Activated T-cell treated with anti-CD3 and anti-CD28 coated beads for 24 hours (primary cell): Measurements from ENCODE around the gene SV2C.
"Not testable (repeated sequence)": the region's sequence is repeated elsewhere in the genome, so short reads cannot be mapped to it uniquely, and the experiment has no call there.

ENCODE experiments used
- DNase-seq: peaks from one replicate; pipeline ENCODE4 v3.0.0-alpha.2; 2020; ENCODE audit warnings: low read depth

Gene SV2C

DNA sequence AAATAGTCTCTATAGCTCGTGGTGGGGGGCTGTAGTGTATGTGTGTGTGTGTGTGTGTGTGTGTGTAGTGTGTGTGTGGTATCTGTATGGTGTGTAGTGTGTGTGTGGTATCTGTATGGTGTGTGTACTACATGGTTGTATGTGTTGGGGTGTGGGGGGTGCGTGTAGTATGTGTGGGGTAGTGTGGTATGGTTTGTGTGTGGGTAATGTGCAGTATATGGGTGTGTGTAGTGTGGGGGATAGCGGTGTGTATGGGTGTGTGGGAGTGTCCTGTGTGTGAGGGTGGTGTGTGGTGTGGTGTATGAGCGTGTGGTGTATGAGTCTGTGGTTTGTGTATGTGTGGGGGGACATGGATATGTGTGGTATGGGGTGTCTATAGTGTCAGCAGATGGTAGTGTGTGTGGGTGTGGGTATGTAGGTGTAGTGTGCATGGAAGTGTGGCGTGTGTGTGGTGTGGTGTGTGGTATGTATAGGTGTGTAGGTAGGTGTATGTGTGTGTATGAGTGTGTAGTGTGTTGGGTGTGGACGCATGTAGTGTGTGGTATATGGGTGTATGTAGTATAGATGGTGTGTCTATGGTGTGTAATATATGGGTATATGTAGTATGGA, 174.1 kb downstream of the SV2C start:
- no peak for DNase-seq

DNA sequence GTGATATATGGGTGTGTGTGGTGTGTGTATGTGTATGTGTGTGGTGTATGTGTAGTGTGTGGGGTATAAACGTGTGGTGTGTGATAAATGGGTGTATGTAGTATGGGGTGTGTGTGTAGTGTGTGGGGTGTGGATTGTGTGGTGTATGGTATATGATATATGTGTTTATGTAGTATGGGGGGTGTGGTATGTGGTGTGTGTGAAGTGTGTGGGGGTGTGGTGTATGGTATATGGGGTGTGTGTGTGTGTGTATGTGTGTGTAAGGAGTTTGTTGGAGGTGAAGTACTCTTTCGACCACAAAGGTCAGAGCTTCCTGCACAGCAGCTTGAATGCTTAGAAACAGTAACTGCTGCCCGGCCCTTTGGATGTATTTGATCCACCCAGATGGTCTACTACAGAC, 174.7 kb downstream of the SV2C start:
- DNase-seq = no peak

DNA sequence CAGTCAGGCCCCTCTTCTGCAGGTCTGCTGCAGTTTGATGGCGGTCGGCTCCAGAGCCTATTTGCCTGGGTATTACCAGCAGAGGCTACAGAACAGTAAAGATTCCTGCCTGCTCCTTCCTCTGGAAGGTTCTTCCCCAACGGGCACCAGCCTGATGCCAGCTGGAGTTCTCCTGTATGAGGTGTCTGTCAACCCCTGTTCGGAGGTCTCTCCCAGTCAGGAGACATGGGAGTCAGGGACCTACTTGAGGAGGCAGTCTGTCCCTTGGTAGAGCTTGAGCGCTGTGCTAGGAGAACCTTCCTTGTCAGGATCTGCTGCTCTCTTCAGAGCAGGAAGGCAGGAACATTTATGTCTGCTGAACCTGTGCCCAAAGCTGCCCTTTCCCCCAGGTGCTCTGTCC, 181.5 kb downstream of the SV2C start:
- no peak for DNase-seq

DNA sequence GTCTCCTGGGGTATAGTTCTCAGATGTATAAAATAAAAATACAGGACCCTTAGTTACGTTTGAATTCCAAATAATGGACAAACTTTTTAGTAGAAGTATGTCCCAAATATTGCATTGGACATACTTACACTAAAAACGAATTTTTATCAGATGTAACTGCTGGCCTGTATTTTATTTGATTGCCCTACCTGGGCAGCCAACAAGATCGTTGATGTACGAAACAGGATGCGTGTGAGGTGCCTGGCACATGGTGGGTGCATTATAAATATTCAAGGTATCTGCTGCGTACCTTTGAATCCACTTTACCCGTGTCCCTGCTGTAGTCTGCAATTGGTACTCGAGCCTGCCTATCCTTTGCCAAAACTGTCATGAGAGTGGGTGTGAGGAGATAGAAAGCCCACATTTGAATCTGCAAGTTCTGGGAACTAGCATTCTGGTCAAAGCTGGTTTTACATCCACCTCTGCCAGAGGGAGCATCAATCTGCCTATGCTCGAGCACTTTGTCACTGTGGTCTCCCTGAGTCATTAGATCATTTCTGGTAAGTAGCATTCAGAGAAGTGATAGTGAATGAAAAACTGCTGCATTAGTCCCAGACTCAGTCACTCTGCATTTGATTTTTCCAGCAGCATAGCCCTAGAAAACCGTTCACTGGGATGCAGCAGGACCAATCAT, 186.2 kb downstream of the SV2C start:
- peak; percentile 20 for DNase-seq

DNA sequence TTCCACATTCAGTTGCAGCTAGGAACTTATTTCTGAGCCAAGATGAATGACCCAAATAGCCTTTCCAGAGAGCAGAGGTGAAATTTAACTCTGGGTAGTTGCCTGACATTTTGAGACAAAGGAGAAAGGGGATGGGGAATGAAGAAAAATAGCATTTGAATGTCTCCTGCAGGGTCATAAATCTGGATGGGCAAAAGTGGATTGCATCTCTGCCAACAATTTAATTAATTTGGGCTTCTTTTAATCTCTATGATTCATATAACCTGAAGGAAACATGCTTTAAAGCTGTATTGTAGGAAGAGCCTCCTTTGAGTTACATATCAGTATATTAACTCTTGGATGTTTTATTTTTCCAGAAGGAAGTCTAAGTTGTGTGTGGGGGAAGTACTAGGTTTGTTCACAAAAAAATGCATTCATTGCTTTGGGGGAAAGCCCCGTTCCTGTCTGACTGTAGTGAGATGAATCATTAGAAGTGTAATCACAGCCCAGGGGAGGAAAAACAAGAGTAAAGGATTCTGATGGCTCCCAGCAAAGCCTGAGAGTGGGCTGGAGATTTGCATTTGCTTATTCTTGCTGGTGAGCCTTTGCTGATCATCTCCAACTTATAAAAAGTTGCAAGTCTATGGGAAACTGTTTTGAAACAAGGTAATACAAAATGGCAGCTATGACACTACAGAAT, 186.9 kb downstream of the SV2C start:
- DNase-seq = peak; percentile 22

DNA sequence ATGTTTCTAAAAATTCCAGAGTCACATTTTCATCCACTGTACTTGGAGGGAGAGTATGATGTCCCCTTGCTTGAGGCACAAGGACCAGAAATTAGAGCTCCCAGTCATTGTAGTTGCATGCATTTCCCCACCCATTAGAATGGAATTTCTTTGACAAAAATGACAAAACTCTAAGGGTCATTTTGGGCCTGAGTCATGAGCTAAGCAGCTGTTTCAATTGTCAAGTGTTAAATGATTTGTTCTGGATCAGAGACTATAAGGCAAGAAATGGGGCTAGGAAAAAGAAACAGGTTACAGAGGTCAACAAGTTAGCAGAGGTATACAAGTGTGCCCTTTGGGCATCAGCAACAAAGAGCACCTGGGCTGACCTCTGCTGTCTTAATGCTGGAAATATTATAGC, 188.7 kb downstream of the SV2C start:
- DNase-seq = no peak

DNA sequence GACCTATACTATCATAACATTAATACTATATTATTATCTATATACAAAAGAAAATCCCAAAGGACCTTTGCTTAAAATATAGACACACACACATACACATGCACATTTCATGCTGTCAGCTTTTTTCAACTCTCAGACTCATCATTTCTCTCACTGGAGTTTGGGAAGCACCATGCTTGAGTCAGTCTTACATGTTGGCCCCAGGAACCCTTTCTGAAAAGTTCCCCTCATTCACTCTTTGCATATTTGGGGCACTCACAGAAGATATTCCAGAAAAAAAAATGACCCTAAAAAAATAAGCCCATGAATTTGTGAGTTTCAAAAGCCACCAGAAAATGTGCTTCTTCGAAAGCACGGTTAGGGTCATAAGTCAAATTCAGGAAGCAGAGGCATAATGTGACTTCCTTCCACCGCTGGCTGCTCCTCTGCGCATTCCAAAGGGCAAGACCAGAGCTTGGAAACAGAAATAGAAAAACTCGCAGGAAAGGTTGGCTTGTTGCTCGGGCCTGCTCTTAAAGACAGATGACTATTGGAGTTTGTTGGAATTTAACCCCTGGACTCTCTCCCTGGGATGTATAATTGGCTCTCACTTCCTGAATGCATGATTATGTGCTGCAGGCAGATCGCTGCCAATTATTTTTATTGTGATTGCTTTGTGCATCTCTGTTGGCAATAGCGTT, 190.2 kb downstream of the SV2C start:
- no peak for DNase-seq

DNA sequence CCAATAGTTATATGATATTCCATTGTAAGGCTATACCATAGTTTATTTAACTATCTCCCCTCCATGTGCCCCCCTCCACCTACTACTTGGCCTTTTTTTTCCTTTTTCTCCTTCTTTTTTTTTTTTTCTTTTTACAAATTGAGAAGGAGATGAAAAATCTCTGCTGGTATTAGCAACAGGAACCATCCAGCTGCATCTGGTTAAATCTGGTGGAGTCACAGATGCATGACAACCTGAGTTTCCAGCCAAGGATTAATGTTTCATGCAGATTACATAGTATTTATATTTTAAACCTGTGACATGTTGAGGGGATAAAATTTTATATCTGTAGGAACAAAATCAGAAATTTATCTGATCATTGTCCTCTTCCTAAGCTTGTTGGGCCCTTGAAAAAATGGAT, 191.4 kb downstream of the SV2C start:
- no peak for DNase-seq

DNA sequence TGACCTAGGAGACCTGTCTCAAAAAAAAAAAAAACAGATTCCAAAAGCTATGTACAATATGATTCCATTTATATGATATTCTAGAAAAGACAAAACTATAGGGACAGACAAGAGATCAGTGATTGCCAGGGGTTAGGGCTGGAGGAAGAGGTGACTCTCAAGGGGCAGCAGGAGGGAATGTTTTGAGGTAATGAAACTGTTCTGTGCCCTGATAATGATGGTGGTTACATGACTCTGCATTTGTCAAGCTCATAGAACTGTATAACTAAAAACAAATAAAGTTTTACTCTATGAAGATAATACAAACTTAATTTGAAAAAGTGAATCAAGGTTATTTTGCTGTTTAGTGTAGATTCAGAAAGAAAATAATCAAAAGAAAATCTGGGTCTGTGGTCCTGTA, 194.6 kb downstream of the SV2C start:
- no peak for DNase-seq

DNA sequence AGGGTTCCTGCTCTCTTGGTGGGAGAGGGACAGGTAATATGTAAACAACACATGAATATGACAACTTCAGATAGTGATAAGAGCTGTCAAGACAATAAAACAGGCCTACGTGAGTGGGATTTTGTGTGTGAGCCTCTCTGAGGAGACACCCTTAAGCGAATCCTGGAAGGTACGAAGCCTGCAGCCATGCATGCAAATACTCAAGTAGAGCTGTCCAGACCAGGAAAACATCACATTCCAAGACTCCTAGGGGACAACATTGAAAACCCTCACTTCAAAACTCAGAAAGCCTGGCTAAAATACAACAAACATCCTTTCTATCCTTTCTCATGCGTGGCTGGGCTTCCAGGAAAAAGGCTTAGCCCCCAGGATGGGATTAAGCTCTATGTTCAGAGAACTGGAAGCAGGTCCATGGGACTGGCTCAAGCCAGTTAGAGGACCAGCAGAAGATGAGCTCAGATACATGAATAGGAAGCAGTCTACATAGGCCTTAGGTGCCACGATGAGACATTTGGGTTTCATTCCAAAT, 195.1 kb downstream of the SV2C start:
- DNase-seq = no peak

DNA sequence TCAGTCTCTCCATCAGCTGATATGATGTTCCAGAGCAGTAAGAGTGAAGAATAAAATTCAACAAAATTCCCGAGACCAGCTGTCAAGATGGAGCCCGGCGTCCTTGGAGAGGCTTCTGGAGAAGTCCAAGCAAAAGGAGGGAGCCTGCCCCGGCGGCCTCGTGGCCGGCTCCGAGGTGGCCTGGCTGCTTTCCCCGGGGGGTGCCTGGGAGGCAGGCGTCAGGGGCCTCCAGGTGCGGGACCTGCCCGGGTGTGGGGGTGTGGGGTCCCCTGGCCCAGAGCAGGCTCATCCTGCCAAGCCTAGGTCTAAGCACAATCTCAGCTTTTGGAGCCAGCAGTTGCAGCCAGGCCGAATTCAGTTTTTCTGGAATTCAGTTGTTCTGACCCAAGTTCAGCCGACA, 197.3 kb downstream of the SV2C start:
- DNase-seq = no peak

DNA sequence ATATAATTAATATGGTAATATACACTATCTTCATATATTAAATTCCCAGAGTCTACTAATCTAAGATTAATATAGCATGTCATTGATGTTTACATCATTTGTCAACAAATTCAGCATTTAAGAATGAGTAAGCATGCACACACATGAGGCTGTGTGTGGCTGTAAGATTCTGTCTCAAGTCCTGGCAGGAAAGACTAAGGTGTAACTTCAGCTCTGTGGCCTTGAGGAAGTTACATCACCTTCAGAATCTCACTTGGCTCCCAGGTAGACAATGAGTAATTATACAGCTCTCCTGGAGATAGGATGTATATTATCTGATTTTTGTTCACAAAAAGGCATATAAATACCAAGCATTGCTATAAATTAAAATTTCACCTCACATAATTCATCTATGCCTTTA, 200.5 kb downstream of the SV2C start:
- no peak for DNase-seq

DNA sequence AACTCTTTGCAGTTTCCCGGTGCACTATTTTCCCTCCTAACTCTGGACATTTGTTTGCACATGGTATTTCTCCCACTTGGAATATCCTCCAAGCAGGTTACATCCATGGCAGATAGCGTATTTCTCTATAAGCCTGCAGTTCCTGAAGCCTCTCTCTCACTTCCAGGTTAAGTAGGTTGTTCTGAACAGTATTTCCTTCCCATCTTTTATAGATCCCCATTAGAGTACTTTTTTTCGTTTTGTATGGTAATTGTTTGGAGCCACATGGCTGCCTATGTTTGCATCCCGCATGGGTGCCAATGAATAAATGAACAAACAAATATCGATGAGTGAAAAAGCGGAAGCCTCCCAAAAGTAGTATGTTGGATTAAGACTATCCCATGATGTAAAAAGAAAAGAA, 206.5 kb downstream of the SV2C start:
- no peak for DNase-seq

DNA sequence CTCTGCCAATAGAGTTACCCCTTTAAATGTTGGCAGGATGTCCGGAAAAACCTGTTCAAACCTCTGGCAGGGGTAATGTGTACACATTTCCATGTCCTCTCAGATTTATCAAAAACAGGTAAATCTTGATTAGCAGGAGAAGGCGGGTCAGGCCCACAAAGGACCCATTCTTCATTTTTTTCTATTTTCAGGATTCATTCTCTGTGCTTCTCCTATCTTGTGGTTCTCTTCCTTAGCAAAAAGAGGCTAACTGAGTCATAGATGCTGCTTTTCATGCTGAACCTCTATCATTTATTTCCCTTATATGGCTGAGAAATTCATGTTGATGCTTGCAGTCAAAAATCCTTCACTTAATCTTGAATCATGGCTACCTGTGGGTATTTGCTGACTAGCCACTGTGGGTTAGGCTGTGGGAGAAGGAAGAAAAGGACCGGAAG, 207.2 kb downstream of the SV2C start:
- DNase-seq = no peak

DNA sequence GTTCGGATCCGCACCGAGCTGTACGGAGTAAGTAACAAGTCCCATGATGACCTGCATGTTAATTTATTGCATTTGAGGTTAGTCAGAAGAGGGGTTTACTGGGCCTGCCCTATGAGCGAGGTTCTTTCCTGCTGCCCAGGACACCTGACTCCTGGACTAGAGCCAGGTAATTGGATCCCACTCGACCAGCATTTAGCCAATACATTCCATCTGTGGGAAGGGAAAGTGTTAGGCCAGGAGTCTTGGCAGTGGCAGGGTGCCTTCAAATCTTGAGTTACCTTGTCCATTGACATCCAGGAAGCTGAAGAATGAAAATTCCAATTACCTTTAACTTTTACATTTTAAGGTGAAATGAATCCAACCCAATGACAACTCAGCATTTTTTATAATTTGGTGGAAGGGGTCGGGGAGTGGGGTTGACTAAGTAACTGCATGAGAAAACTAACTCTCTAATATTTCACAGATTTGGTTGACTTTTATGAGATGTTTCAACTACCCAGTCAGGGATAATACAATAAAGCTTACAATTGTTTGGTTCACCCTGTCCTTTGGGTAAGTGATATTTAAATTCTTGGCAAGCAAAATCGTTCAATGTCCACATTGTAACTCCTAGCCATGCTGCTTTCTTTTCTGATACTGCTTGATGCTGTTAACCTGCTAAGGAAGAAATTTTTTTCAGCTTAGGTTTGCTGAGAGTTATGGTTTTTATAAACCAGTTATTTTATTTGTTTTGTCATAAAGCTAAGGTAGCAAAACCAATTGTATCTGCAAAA, 208.3 kb downstream of the SV2C start:
- DNase-seq = no peak

GRCh38 chr5:76292620-76293322, 209.6 kb downstream of the SV2C start:
- DNase-seq = no peak

- no peak for DNase-seq
These were observed 211.4 kb downstream of the SV2C start for GRCh38 chr5:76294573-76294972.

- DNase-seq = no peak
These were observed 215.7 kb downstream of the SV2C start for GRCh38 chr5:76298852-76299251.

- DNase-seq = no peak
These were observed 216.4 kb downstream of the SV2C start for GRCh38 chr5:76299592-76299991.

DNA sequence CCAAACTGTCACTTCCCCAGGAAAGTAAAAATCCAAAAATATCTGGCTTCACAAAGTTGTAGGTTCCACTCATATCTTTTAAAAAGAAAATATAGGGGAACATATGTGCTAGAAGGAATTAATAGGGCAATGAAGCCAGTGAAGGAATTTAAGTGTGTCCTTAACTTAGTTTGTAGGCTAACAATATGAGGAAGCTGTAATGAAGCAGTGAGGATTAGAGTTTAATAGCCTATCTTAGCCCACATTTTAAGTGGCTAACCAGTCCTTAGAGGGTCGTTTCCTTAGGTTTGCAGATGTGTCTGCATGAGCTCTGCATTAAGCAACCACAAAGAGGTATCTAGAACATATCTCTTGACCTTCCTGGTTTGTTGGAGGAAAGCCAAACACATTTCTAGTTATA, 218.7 kb downstream of the SV2C start:
- not testable (repeated sequence) for DNase-seq

DNA sequence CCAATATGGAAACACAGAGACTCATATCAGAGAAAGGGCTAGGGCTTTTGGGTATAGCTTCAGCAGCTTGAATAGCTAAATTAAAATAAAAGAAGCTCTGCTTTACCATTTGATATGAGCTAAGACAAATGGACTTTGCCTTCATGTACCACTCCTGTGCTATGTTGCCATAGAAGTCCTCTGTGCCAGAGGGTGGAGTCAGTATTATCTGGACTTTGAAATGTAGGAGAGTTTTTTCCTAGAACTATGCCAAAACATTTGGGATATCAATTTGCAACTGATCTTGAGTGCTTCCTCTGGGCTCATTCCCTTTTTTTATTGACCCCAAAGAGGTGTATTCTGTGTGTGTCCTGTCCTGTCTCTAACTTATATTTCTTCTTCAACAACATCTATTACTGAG, 219.5 kb downstream of the SV2C start:
- not testable (repeated sequence) for DNase-seq
